Stimulated activated CD8-positive, alpha-beta memory T cell treated with anti-CD3 and anti-CD28 coated beads, Interleukin-2, amount 100 ng/mL, for 1 hour (primary cell): ENCODE measurements around the gene ACMSD.
"Not testable (repeated sequence)": the region's sequence is repeated elsewhere in the genome, so short reads cannot be mapped to it uniquely, and the experiment has no call there.

Experiments
- DNase-seq, 2 donors: peaks; one replicate each; pipeline ENCODE4 v3.0.0-alpha.2; 2020; ENCODE audit warnings: low read depth in 2 of 2

ACMSD gene

GRCh38 chr2:134907441-134908116 lies 69.2 kb downstream of the ACMSD start:
- not testable (repeated sequence) for DNase-seq

- no peak for DNase-seq
These were observed 72.5 kb downstream of the ACMSD start for GRCh38 chr2:134910763-134911399.

- no peak for DNase-seq
These were observed 73.0 kb downstream of the ACMSD start for GRCh38 chr2:134911400-134911785.

GRCh38 chr2:134912361-134912760 lies 73.9 kb downstream of the ACMSD start:
- no peak for DNase-seq

GRCh38 chr2:134917360-134917865 lies 79.0 kb downstream of the ACMSD start:
- no peak for DNase-seq

GRCh38 chr2:134917888-134918525 lies 79.6 kb downstream of the ACMSD start:
- peak; percentile 68 to 77 for DNase-seq

- DNase-seq: peak; percentile 99
These were observed 80.3 kb downstream of the ACMSD start, which contains the start of gene CCNT2 for GRCh38 chr2:134918526-134919340. TSS of gene CCNT2 (plus strand) at chr2:134918822. CDS start at chr2:134918855, 33 bp downstream.

- DNase-seq: no peak
These were observed 81.2 kb downstream of the ACMSD start for GRCh38 chr2:134919341-134920210.

GRCh38 chr2:134924912-134925311 lies 86.5 kb downstream of the ACMSD start:
- no peak for DNase-seq

- DNase-seq: no peak
These were observed 88.0 kb downstream of the ACMSD start for GRCh38 chr2:134926231-134926931.

- no peak for DNase-seq
These were observed 88.8 kb downstream of the ACMSD start for GRCh38 chr2:134927195-134927594.

GRCh38 chr2:134932864-134933526 lies 94.6 kb downstream of the ACMSD start:
- DNase-seq: no peak

- DNase-seq: no peak
These were observed 95.3 kb downstream of the ACMSD start for GRCh38 chr2:134933732-134934131.

- no peak for DNase-seq
These were observed 95.7 kb downstream of the ACMSD start for GRCh38 chr2:134934150-134934549.

- DNase-seq: no peak
These were observed 96.2 kb downstream of the ACMSD start for GRCh38 chr2:134934641-134935040.

GRCh38 chr2:134936691-134937090 lies 98.3 kb downstream of the ACMSD start:
- no peak for DNase-seq

GRCh38 chr2:134943540-134943939 lies 105.1 kb downstream of the ACMSD start:
- no peak for DNase-seq

- no peak for DNase-seq
These were observed 106.6 kb downstream of the ACMSD start for GRCh38 chr2:134944975-134945374.

GRCh38 chr2:134946073-134946472 lies 107.7 kb downstream of the ACMSD start:
- DNase-seq: no peak
